HepG2 (cell line): ENCODE measurements around the gene ABCB6. TPM values are rescaled to one million over a fixed set of nuclear protein-coding genes. Genes with fewer than 3 reads are reported as not detected.

Experiments
- ATAC-seq: fragments of 200-7000 bp; cut with Tn5 transposase; 3 replicates; pipeline ENCODE4 v1.9.1; 2020; ENCODE audit warnings: mild to moderate bottlenecking, moderate library complexity
- BruUV-seq: library from RNA; stranded (reverse); fragments of 400-500 nt; replicated peaks from 2 replicates; lab custom pipeline; 2021; lab: Mats Ljungman, UMichigan
- CTCF ChIA-PET: fragments of 300-600 bp; formaldehyde crosslinking; extraction: SDS; loops from one replicate; lab custom pipeline; 2021; ENCODE audit warnings: low total read pairs, inconsistent platforms, low intra/inter-chr PET ratio; lab: Yijun Ruan, JAX
- POLR2A ChIA-PET: fragments of 350-600 bp; sonication (Branson Sonifier 250); formaldehyde crosslinking; loops from one replicate; lab custom pipeline; 2020; ENCODE audit warnings: antibody characterized with exemption, inconsistent platforms; lab: Yijun Ruan, JAX
- DNase-seq: peaks from one replicate; pipeline ENCODE4 v3.0.0-alpha.2; 2015; ENCODE audit warnings: low spot score
- FAIRE-seq: peaks from 3 replicates; lab custom pipeline; 2011; peaks lifted over from hg19 to GRCh38; lab: Jason Lieb, UNC
- H2AFZ ChIP-seq: one replicate; pipeline ENCODE4 v1.6.1; 2011; ENCODE audit warnings: low read length, inconsistent platforms
- H3K27ac ChIP-seq: fragments of 300-600 bp; 3 replicates; pipeline ENCODE4 v1.8.0; 2011; ENCODE audit warnings: mixed run types, mild to moderate bottlenecking, mixed read lengths, low read length, inconsistent platforms; ENCODE audit not compliant: insufficient read depth; ENCODE audit errors: extremely low read length
- H3K27me3 ChIP-seq, 2 experiments: fragments of 200-600 bp in 1 of 2; 2 replicates in 1 of 2; 3 replicates in 1 of 2; pipeline versions ENCODE4 v1.6.0 to v1.8.0; 2011; ENCODE audit warnings: low read length in 2 of 2, mild to moderate bottlenecking in 2 of 2, moderate library complexity in 2 of 2, inconsistent platforms in 1 of 2; ENCODE audit not compliant: insufficient read depth in 2 of 2, control insufficient read depth in 1 of 2
- H3K36me3 ChIP-seq, 2 experiments: fragments of 200-600 bp in 1 of 2; replicated peaks in 1 of 2; 2 replicates in 1 of 2; 3 replicates in 1 of 2; pipeline versions ENCODE4 v1.5.1 to v1.8.0; 2011; ENCODE audit warnings: low read length in 2 of 2, inconsistent platforms in 1 of 2; ENCODE audit not compliant: insufficient read depth in 2 of 2, control insufficient read depth in 1 of 2
- H3K4me1 ChIP-seq: 2 replicates; pipeline ENCODE4 v1.5.1; 2012; ENCODE audit warnings: low read length, inconsistent platforms; ENCODE audit not compliant: insufficient read depth
- H3K4me2 ChIP-seq: 2 replicates; pipeline ENCODE4 v1.6.0; 2011; ENCODE audit warnings: low read depth, low read length, inconsistent platforms
- H3K4me3 ChIP-seq, 3 experiments: fragments of 200-600 bp in 1 of 3; sonication (generic), shearing (Covaris generic) in 1 of 3; replicated peaks in 1 of 3; 2 replicates each; pipeline ENCODE4 v1.5.1; 2011 to 2016; ENCODE audit warnings: low read length in 3 of 3, inconsistent platforms in 2 of 3, low read depth in 2 of 3, mild to moderate bottlenecking in 2 of 3, control low read depth in 1 of 3, mixed read lengths in 1 of 3; ENCODE audit not compliant: insufficient read depth in 1 of 3
- H3K79me2 ChIP-seq: one replicate; pipeline ENCODE4 v1.6.1; 2011; ENCODE audit warnings: low read length, inconsistent platforms; ENCODE audit not compliant: insufficient read depth
- H3K9ac ChIP-seq: 2 replicates; pipeline ENCODE4 v1.6.0; 2011; ENCODE audit warnings: mild to moderate bottlenecking, low read depth, low read length, inconsistent platforms; ENCODE audit not compliant: insufficient read depth
- H3K9me3 ChIP-seq: 2 replicates; pipeline ENCODE4 v1.5.1; 2012; ENCODE audit warnings: mild to moderate bottlenecking, low read length
- H4K20me1 ChIP-seq: 2 replicates; pipeline ENCODE4 v1.6.0; 2011; ENCODE audit warnings: inconsistent platforms, mild to moderate bottlenecking, low read length, moderate library complexity; ENCODE audit not compliant: insufficient read depth
- ERF ChIP-seq: IDR thresholded peaks from 2 replicates; pipeline ENCODE4 v1.6.1; 2018; ENCODE audit warnings: missing biosample characterization, missing genetic modification reagents
- GPN1 ChIP-seq: sonication (generic); formaldehyde crosslinking; IDR thresholded peaks from 2 replicates; pipeline ENCODE4 v1.5.1; 2020; ENCODE audit warnings: missing genetic modification reagents, borderline replicate concordance
- HMG20A ChIP-seq: IDR thresholded peaks from 2 replicates; pipeline ENCODE4 v1.6.1; 2016; ENCODE audit warnings: borderline replicate concordance
- HOXA7 ChIP-seq: sonication (generic); formaldehyde crosslinking; IDR thresholded peaks from 2 replicates; pipeline ENCODE4 v1.8.1; 2022; ENCODE audit warnings: mild to moderate bottlenecking, missing genetic modification reagents, moderate library complexity
- KLF13 ChIP-seq: sonication (generic); formaldehyde crosslinking; IDR thresholded peaks from 2 replicates; pipeline ENCODE4 v1.4.0; 2020; ENCODE audit warnings: mild to moderate bottlenecking, missing genetic modification reagents
- PHF20 ChIP-seq: sonication (generic); formaldehyde crosslinking; IDR thresholded peaks from 2 replicates; pipeline ENCODE4 v1.5.0; 2020; ENCODE audit warnings: mild to moderate bottlenecking, missing genetic modification reagents
- POLR2G ChIP-seq: fragments of 200-400 bp; formaldehyde crosslinking; IDR thresholded peaks from 2 replicates; pipeline ENCODE4 v1.6.1; 2018; ENCODE audit warnings: mild to moderate bottlenecking, low read depth, low read length, moderate library complexity
- RAD51 ChIP-seq: fragments of 450-650 bp; IDR thresholded peaks from 2 replicates; pipeline ENCODE4 v1.6.1; 2016; ENCODE audit warnings: borderline replicate concordance
- TBX2 ChIP-seq: sonication (generic); formaldehyde crosslinking; IDR thresholded peaks from 2 replicates; pipeline ENCODE4 v1.5.0; 2020; ENCODE audit warnings: missing genetic modification reagents, mild to moderate bottlenecking, borderline replicate concordance
- TGIF2 ChIP-seq: IDR thresholded peaks from 2 replicates; pipeline ENCODE4 v1.6.1; 2016; ENCODE audit warnings: control low read depth, missing compliant biosample characterization
- ZBTB42 ChIP-seq: sonication (generic); formaldehyde crosslinking; IDR thresholded peaks from 2 replicates; pipeline ENCODE4 v1.5.0; 2020; ENCODE audit warnings: mild to moderate bottlenecking, missing genetic modification reagents
- ZNF33B ChIP-seq: sonication (generic); formaldehyde crosslinking; IDR thresholded peaks from 2 replicates; pipeline ENCODE4 v1.5.1; 2020; ENCODE audit warnings: mild to moderate bottlenecking, missing genetic modification reagents
- ZNF557 ChIP-seq: sonication (generic); formaldehyde crosslinking; IDR thresholded peaks from 2 replicates; pipeline ENCODE4 v1.4.0; 2020; ENCODE audit warnings: missing genetic modification reagents
- WGBS: methylation state at CpG from one replicate; pipeline ENCODE4 v1.1.6; 2017; ENCODE audit warnings: low lambda C conversion rate; 5-methylcytosine and 5-hydroxymethylcytosine counted together
- in situ Hi-C: cut with HindIII; loops from 2 replicates; pipeline ENCODE4 v1.10.0; 2017; ENCODE audit warnings: low pct_unique_long_range_greater_than_20kb; ENCODE audit not compliant: extremely low pct_ligation_motif_present
- intact Hi-C: fragments of 100-400 bp; cut with micrococcal nuclease; formaldehyde crosslinking; loops from one replicate; pipeline ENCODE4 v1.10.0; 2022; ENCODE audit not compliant: unreplicated experiment
- polyA plus RNA-seq, 8 experiments: library from polyadenylated mRNA; depleted of rRNA in 3 of 8; stranded (reverse) in 7 of 8; unstranded in 1 of 8; fragments of >200 nt; fragmentation: Illumina TruSeq in 4 of 8; extraction: Trizol in 4 of 8; gene quantifications; 2 replicates each; pipeline versions ENCODE4 v1.2.1 to v1.2.3, GENCODE V29; 2011 to 2016; ENCODE audit warnings: low read depth in 4 of 8, missing spikeins in 1 of 8, mixed read lengths in 1 of 8; ENCODE audit not compliant: insufficient read depth in 1 of 8
- total RNA-seq, 5 experiments: library from RNA; depleted of rRNA; stranded (reverse); fragments of >200 nt; fragmentation: Illumina TruSeq; extraction: Trizol; gene quantifications; 2 replicates each; pipeline ENCODE4 v1.2.3, GENCODE V29; 2016; ENCODE audit warnings: low read depth in 1 of 5
- TF ChIP-seq, protein P1 (sequence below): sonication (generic); formaldehyde crosslinking; IDR thresholded peaks from 2 replicates; pipeline ENCODE4 v1.8.1; 2023; ENCODE audit warnings: missing genetic modification reagents, mild to moderate bottlenecking, borderline replicate concordance
- TF ChIP-seq, protein P2 (sequence below): sonication (generic); formaldehyde crosslinking; IDR thresholded peaks from 2 replicates; pipeline ENCODE4 v1.5.0; 2020; ENCODE audit warnings: missing genetic modification reagents
- TF ChIP-seq, protein P3 (sequence below): sonication (generic); formaldehyde crosslinking; IDR thresholded peaks from 2 replicates; pipeline ENCODE4 v1.4.0; 2020; ENCODE audit warnings: missing genetic modification reagents

Gene ABCB6
- total and polyA plus RNA-seq, 2 of the 13 experiments (the other 11 are each of a cell fraction or from before 2014, with no cell fraction given) = 91.1 to 137 TPM

DNA sequence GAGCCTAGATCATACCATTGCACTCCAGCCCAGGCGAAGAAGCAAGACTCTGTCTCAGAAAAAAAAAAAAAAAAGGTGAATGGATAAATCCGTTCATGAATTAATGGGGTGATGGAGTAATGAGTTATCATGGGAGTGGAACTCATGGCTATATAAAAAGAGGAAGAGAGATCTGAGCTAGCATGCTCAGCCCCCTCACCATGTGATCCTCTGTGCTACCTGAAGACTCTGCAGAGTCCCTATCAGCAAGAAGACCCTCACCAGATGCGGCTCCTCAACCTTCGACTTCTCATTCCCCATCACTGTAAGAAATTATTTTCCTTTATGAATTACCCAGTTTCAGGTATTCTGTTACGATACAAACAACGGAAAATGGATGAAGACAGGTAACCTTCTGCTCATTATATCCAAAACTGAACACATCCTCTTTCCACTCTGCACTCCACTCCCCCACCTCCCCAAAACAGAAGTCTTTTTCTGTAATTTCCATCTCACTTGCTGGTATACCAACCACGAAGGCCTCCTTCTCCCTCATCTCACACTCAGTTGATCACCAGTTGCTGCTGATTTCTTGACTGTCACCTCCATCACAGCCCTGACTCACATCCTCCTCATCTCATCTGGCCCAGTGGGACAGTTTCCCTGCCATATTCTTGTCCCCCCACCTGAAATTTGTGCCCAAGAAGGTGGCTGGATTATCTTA lies 31.9 kb downstream of the ABCB6 start:
- Histone ChIP-seq H3K9me3 (no peaks in the 10 kb centered on the region), H3K27me3 (no peaks in the 10 kb centered on the region), H3K4me2 (no peak overlapping the region), H3K4me1 (peaks cover 3% of the 10 kb centered on the region; the same call in 1 of the 2 replicates), H3K9ac (no peak overlapping the region), H4K20me1 (no peaks in the 10 kb centered on the region), H3K36me3 (peaks cover 10 to 22% of the 10 kb centered on the region in 2 experiments), H3K4me3 (no peak overlapping the region), H3K27ac (no peak overlapping the region), H3K79me2 (no peaks in the 10 kb centered on the region), H2AFZ (no peak overlapping the region)
- CTCF ChIA-PET = no interaction called here
- TF ChIP-seq ERF (CRISPR knock-in tag) = no peak
- 0 out of 2 replicates have a peak, but pooled peaks have one; percentile 15 for TF ChIP-seq POLR2G
- FAIRE-seq = no peak
- POLR2A ChIA-PET = interaction anchor here (0.7 kb wide), 1 partner anchor 19 kb away, joined by 4 read pairs; the partner anchor contains the start of gene ZFAND2B
- DNase-seq = no peak
- in situ Hi-C loops (no loop called here), intact Hi-C loops (no loop called here)
- 97% methylated on average over 7 of the region's 7 CpGs for WGBS
- no TSS peak for BruUV-seq
- peak; percentile 24; the same call in 1 of the 3 replicates for ATAC-seq

DNA sequence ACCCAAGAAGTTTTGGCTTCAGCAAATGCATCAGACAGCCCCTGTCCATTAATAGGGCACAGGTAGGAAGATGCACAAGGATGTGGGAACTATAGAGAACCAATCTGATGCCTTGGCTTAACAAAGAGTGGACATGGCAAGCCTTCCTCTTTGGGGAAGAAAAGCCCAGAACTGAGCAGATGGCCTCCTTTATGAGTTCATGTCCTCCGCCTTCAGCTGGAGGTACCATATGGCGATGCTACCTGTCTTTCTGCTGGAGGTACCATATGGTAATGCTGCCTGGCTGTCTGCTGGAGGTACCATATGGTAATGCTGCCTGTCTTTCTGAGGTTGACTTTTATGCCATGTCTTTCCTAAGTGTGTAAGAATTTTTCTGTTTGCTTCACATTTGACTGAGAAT lies 34.6 kb downstream of the ABCB6 start:
- in situ Hi-C loops = no loop called here
- Histone ChIP-seq H3K79me2 (peaks cover 11% of the 10 kb centered on the region), H3K4me2 (no peak overlapping the region), H4K20me1 (no peaks in the 10 kb centered on the region), H3K9me3 (no peaks in the 10 kb centered on the region), H3K36me3 (peaks cover 30 to 48% of the 10 kb centered on the region in 2 experiments), H3K9ac (no peak overlapping the region), H2AFZ (no peak overlapping the region), H3K4me3 (no peak overlapping the region), H3K27ac (no peak overlapping the region), H3K4me1 (peaks cover 9% of the 10 kb centered on the region), H3K27me3 (no peaks in the 10 kb centered on the region)
- ChIA-PET POLR2A (interaction anchor here (0.8 to 2.1 kb wide), 2 partner anchors 9 to 22 kb away, joined by 3 to 11 read pairs; partner anchors contain the start of gene ZFAND2B), CTCF (no interaction called here)
- no peak for DNase-seq
- peak; percentile 47 for FAIRE-seq
- no TSS peak for BruUV-seq
- 96% methylated on average over 2 of the region's 2 CpGs for WGBS
- no peak for ATAC-seq
- intact Hi-C loops = no loop called here
- TF ChIP-seq ZBTB42 (CRISPR knock-in tag) = no peak
- TF ChIP-seq HOXA7 (CRISPR knock-in tag) = no peak
- TF ChIP-seq, protein P1, sequence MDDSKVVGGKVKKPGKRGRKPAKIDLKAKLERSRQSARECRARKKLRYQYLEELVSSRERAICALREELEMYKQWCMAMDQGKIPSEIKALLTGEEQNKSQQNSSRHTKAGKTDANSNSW = no peak
- TF ChIP-seq GPN1 (CRISPR knock-in tag) = no peak
- no peak for TF ChIP-seq HMG20A
- no peak for TF ChIP-seq PHF20 (CRISPR knock-in tag)
- no peak for TF ChIP-seq RAD51
- no peak for TF ChIP-seq KLF13 (CRISPR knock-in tag)
- TF ChIP-seq ZNF33B (CRISPR knock-in tag) = no peak
- TF ChIP-seq, protein P2, sequence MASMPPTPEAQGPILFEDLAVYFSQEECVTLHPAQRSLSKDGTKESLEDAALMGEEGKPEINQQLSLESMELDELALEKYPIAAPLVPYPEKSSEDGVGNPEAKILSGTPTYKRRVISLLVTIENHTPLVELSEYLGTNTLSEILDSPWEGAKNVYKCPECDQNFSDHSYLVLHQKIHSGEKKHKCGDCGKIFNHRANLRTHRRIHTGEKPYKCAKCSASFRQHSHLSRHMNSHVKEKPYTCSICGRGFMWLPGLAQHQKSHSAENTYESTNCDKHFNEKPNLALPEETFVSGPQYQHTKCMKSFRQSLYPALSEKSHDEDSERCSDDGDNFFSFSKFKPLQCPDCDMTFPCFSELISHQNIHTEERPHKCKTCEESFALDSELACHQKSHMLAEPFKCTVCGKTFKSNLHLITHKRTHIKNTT (CRISPR knock-in tag) = no peak
- TF ChIP-seq TBX2 (CRISPR knock-in tag) = no peak
- no peak for TF ChIP-seq TGIF2 (CRISPR knock-in tag)
- TF ChIP-seq, protein P3, sequence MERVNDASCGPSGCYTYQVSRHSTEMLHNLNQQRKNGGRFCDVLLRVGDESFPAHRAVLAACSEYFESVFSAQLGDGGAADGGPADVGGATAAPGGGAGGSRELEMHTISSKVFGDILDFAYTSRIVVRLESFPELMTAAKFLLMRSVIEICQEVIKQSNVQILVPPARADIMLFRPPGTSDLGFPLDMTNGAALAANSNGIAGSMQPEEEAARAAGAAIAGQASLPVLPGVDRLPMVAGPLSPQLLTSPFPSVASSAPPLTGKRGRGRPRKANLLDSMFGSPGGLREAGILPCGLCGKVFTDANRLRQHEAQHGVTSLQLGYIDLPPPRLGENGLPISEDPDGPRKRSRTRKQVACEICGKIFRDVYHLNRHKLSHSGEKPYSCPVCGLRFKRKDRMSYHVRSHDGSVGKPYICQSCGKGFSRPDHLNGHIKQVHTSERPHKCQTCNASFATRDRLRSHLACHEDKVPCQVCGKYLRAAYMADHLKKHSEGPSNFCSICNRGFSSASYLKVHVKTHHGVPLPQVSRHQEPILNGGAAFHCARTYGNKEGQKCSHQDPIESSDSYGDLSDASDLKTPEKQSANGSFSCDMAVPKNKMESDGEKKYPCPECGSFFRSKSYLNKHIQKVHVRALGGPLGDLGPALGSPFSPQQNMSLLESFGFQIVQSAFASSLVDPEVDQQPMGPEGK (CRISPR knock-in tag) = no peak
- TF ChIP-seq ZNF557 (CRISPR knock-in tag) = no peak
